ENCODE measurements around the gene C2orf92.

DNA sequence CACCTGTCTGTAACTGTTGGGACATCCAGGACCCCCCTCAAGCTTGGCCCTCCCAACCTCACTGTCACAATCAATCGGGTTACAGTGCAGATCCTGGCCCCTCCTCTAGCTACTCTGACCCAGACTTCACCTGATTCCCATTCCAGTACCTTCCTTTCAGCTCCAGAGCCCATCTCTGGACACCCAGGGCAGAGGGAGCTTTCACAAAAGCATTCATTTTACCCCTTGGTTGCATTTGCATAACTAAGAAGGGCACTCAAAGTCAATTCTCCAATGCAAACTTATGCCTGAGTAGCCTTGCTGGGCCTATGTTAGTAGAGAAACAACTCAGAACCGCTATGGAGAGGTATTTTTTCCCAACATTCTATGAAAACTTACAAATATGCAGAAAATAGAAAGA is 51.2 kb downstream of the C2orf92 start:
- TF ChIP-seq POLR2A (IDR thresholded peaks at IDR 0.05; ENCODE audit: low read depth, low read length) (no peak), POLR2AphosphoS5 (IDR thresholded peaks at IDR 0.05; ENCODE audit: insufficient read depth, low read depth, low read length) (no peak), JUN (IDR thresholded peaks at IDR 0.05; ENCODE audit: borderline replicate concordance, insufficient read depth, insufficient read length, low read depth) (no peak)
- TF ChIP-seq, protein P1, sequence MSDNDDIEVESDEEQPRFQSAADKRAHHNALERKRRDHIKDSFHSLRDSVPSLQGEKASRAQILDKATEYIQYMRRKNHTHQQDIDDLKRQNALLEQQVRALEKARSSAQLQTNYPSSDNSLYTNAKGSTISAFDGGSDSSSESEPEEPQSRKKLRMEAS (IDR thresholded peaks at IDR 0.05; ENCODE audit: insufficient read depth, insufficient read length): no peak
- TF ChIP-seq, protein P2, sequence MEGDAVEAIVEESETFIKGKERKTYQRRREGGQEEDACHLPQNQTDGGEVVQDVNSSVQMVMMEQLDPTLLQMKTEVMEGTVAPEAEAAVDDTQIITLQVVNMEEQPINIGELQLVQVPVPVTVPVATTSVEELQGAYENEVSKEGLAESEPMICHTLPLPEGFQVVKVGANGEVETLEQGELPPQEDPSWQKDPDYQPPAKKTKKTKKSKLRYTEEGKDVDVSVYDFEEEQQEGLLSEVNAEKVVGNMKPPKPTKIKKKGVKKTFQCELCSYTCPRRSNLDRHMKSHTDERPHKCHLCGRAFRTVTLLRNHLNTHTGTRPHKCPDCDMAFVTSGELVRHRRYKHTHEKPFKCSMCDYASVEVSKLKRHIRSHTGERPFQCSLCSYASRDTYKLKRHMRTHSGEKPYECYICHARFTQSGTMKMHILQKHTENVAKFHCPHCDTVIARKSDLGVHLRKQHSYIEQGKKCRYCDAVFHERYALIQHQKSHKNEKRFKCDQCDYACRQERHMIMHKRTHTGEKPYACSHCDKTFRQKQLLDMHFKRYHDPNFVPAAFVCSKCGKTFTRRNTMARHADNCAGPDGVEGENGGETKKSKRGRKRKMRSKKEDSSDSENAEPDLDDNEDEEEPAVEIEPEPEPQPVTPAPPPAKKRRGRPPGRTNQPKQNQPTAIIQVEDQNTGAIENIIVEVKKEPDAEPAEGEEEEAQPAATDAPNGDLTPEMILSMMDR (IDR thresholded peaks at IDR 0.05; ENCODE audit: extremely low read depth in 1 of 2, insufficient read depth in 1 of 2, low read depth in 1 of 2, low read length in 2 of 2): no peak

All from endothelial cell of umbilical vein (primary cell).